ENCODE data around the gene FAM149B1. TPM values are rescaled to one million over a fixed set of nuclear protein-coding genes. Genes with fewer than 3 reads are reported as not detected.

FAM149B1 gene
- total RNA-seq, 1 donor, result 33.7 TPM

GRCh38 chr10:73226663-73227062 lies 58.7 kb downstream of the FAM149B1 start:
- H3K36me3 ChIP-seq (ENCODE audit: insufficient read depth, low read length), result peaks cover 11% of the 10 kb centered on the region
- H3K4me3 ChIP-seq (ENCODE audit: insufficient read depth, low read length), result no peak overlapping the region
- H3K27me3 ChIP-seq (ENCODE audit: insufficient read depth, low read length), result no peaks in the 10 kb centered on the region
- H3K4me1 ChIP-seq (ENCODE audit: insufficient read depth, low read length), result peaks cover 4% of the 10 kb centered on the region
- no peak overlapping the region for H2AFZ ChIP-seq (ENCODE audit: low read length)
- no peaks in the 10 kb centered on the region for H4K20me1 ChIP-seq (ENCODE audit: insufficient read depth, low read length)
- H3K79me2 ChIP-seq (ENCODE audit: insufficient read depth, low read length), result no peaks in the 10 kb centered on the region
- H3K9me3 ChIP-seq (ENCODE audit: low read depth, low read length), result no peaks in the 10 kb centered on the region
- no peak overlapping the region for H3K4me2 ChIP-seq (ENCODE audit: insufficient read depth, low read length)
- no peak for TF ChIP-seq CTCF (IDR thresholded peaks at IDR 0.05; ENCODE audit: extremely low read depth, low read depth, low read length)
- no peak for DNase-seq (ENCODE audit: insufficient read length, low spot score, missing footprints)
- H3K27ac ChIP-seq (ENCODE audit: low read depth, low read length), result no peak overlapping the region

- no peak for DNase-seq (ENCODE audit: insufficient read length, low spot score, missing footprints)
- Histone ChIP-seq H3K79me2 (ENCODE audit: insufficient read depth, low read length) (no peaks in the 10 kb centered on the region), H3K27ac (ENCODE audit: low read depth, low read length) (no peak overlapping the region), H3K36me3 (ENCODE audit: insufficient read depth, low read length) (peaks cover 15% of the 10 kb centered on the region), H3K4me2 (ENCODE audit: insufficient read depth, low read length) (no peak overlapping the region), H4K20me1 (ENCODE audit: insufficient read depth, low read length) (no peaks in the 10 kb centered on the region), H2AFZ (ENCODE audit: low read length) (no peak overlapping the region), H3K4me1 (ENCODE audit: insufficient read depth, low read length) (peaks cover 4% of the 10 kb centered on the region), H3K4me3 (ENCODE audit: insufficient read depth, low read length) (no peak overlapping the region), H3K9me3 (ENCODE audit: low read depth, low read length) (no peaks in the 10 kb centered on the region), H3K27me3 (ENCODE audit: insufficient read depth, low read length) (no peaks in the 10 kb centered on the region)
- TF ChIP-seq CTCF (IDR thresholded peaks at IDR 0.05; ENCODE audit: extremely low read depth, low read depth, low read length), result no peak
Measured at GRCh38 chr10:73228247-73228646, 60.3 kb downstream of the FAM149B1 start.

GRCh38 chr10:73229567-73229966 lies 61.6 kb downstream of the FAM149B1 start:
- Histone ChIP-seq H4K20me1 (ENCODE audit: insufficient read depth, low read length) (no peaks in the 10 kb centered on the region), H3K4me3 (ENCODE audit: insufficient read depth, low read length) (no peak overlapping the region), H3K9me3 (ENCODE audit: low read depth, low read length) (no peaks in the 10 kb centered on the region), H3K27ac (ENCODE audit: low read depth, low read length) (no peak overlapping the region), H3K4me1 (ENCODE audit: insufficient read depth, low read length) (peaks cover 4% of the 10 kb centered on the region), H3K36me3 (ENCODE audit: insufficient read depth, low read length) (peaks cover 19% of the 10 kb centered on the region), H2AFZ (ENCODE audit: low read length) (no peak overlapping the region), H3K79me2 (ENCODE audit: insufficient read depth, low read length) (no peaks in the 10 kb centered on the region), H3K4me2 (ENCODE audit: insufficient read depth, low read length) (no peak overlapping the region), H3K27me3 (ENCODE audit: insufficient read depth, low read length) (no peaks in the 10 kb centered on the region)
- TF ChIP-seq CTCF (IDR thresholded peaks at IDR 0.05; ENCODE audit: extremely low read depth, low read depth, low read length), result no peak
- DNase-seq (ENCODE audit: insufficient read length, low spot score, missing footprints), result no peak

- Histone ChIP-seq H3K27ac (ENCODE audit: low read depth, low read length) (no peak overlapping the region), H3K4me2 (ENCODE audit: insufficient read depth, low read length) (no peak overlapping the region), H3K4me1 (ENCODE audit: insufficient read depth, low read length) (no peaks in the 10 kb centered on the region), H4K20me1 (ENCODE audit: insufficient read depth, low read length) (no peaks in the 10 kb centered on the region), H3K9me3 (ENCODE audit: low read depth, low read length) (no peaks in the 10 kb centered on the region), H3K79me2 (ENCODE audit: insufficient read depth, low read length) (no peaks in the 10 kb centered on the region), H3K4me3 (ENCODE audit: insufficient read depth, low read length) (no peak overlapping the region), H2AFZ (ENCODE audit: low read length) (no peak overlapping the region), H3K27me3 (ENCODE audit: insufficient read depth, low read length) (no peaks in the 10 kb centered on the region), H3K36me3 (ENCODE audit: insufficient read depth, low read length) (peaks cover 27% of the 10 kb centered on the region)
- TF ChIP-seq CTCF (IDR thresholded peaks at IDR 0.05; ENCODE audit: extremely low read depth, low read depth, low read length), result peak; percentile 24
- DNase-seq (ENCODE audit: insufficient read length, low spot score, missing footprints), result no peak
Measured at GRCh38 chr10:73232887-73233286, 65.0 kb downstream of the FAM149B1 start.

Measured in osteoblast (primary cell).